RWPE1 (cell line): ENCODE data around the gene PIMREG.

ENCODE experiments used
- CTCF ChIA-PET: fragments of 350-600 bp; sonication (Branson Sonifier 250); formaldehyde crosslinking; extraction: SDS; loops from one replicate; lab custom pipeline; 2021; lab: Yijun Ruan, JAX
- POLR2A ChIA-PET: fragments of 400-600 bp; formaldehyde crosslinking; extraction: SDS; loops from one replicate; lab custom pipeline; 2020; ENCODE audit warnings: antibody characterized with exemption; ENCODE audit not compliant: low non-redundant PET; lab: Yijun Ruan, JAX
- DNase-seq: peaks from one replicate; pipeline ENCODE4 v3.0.0; 2012; ENCODE audit warnings: low spot score
- H3K27ac ChIP-seq: fragments of 450-650 bp; 2 replicates; pipeline ENCODE4 v1.5.1; 2017
- TF ChIP-seq, protein P1 (sequence below): fragments of 450-650 bp; conservative IDR thresholded peaks from 2 replicates; pipeline ENCODE4 v1.5.1; 2017; ENCODE audit warnings: low read depth, mild to moderate bottlenecking

The PIMREG gene

DNA sequence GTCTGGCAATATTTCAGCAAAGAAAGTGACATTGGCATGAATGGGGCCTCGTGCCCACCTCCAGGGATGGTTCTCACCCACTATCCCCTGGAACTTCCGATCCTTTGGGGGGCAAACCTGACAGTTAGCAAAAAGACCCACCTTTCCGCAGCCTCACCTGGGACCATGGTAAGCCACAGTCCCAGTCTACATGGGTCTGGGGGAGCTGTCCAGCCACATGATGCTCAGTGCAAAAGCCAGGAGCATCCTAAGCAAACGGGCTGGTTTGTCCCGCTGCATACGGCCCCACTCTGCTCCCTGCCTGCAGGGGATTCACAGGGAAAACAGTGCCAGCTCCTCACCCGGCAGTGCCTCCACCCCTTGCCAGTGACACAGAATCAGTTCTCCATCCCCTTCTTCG lies 28.6 kb upstream of the PIMREG start:
- TF ChIP-seq, protein P1, sequence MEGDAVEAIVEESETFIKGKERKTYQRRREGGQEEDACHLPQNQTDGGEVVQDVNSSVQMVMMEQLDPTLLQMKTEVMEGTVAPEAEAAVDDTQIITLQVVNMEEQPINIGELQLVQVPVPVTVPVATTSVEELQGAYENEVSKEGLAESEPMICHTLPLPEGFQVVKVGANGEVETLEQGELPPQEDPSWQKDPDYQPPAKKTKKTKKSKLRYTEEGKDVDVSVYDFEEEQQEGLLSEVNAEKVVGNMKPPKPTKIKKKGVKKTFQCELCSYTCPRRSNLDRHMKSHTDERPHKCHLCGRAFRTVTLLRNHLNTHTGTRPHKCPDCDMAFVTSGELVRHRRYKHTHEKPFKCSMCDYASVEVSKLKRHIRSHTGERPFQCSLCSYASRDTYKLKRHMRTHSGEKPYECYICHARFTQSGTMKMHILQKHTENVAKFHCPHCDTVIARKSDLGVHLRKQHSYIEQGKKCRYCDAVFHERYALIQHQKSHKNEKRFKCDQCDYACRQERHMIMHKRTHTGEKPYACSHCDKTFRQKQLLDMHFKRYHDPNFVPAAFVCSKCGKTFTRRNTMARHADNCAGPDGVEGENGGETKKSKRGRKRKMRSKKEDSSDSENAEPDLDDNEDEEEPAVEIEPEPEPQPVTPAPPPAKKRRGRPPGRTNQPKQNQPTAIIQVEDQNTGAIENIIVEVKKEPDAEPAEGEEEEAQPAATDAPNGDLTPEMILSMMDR, result no peak
- POLR2A ChIA-PET, result no interaction called here
- no peak overlapping the region for H3K27ac ChIP-seq
- CTCF ChIA-PET, result no interaction called here
- DNase-seq, result no peak

DNA sequence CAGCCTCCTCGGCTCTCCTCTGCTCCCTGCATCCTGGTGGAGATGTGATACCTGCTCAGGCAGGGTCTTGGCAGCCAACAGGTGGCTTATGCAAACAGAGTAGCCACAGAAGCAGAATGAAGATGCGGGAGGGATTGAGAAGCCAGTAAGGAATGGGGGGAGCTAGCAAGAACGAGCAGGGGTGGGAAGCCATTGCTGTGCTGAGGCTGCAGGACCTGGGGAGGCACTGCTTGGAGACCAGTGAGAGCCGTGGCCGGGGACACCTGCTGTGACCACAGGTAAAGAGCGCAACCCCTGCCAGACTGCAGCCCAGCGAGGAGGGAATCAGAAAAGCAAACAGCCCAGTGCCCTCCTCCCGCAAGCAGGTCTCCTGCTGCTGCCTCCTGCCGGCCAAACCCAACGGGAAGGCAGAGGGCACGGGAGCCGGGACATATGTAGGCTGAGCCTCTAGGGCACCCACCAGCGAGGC lies 24.0 kb upstream of the PIMREG start:
- DNase-seq, result no peak
- TF ChIP-seq, protein P1, result peak; percentile 19; the same call in 1 of the 2 replicates
- CTCF ChIA-PET, result interaction anchor here (0.7 kb wide), 1 partner anchor 381 kb away, joined by 3 read pairs; no protein-coding TSS in a partner anchor
- POLR2A ChIA-PET, result no interaction called here
- no peak overlapping the region for H3K27ac ChIP-seq

DNA sequence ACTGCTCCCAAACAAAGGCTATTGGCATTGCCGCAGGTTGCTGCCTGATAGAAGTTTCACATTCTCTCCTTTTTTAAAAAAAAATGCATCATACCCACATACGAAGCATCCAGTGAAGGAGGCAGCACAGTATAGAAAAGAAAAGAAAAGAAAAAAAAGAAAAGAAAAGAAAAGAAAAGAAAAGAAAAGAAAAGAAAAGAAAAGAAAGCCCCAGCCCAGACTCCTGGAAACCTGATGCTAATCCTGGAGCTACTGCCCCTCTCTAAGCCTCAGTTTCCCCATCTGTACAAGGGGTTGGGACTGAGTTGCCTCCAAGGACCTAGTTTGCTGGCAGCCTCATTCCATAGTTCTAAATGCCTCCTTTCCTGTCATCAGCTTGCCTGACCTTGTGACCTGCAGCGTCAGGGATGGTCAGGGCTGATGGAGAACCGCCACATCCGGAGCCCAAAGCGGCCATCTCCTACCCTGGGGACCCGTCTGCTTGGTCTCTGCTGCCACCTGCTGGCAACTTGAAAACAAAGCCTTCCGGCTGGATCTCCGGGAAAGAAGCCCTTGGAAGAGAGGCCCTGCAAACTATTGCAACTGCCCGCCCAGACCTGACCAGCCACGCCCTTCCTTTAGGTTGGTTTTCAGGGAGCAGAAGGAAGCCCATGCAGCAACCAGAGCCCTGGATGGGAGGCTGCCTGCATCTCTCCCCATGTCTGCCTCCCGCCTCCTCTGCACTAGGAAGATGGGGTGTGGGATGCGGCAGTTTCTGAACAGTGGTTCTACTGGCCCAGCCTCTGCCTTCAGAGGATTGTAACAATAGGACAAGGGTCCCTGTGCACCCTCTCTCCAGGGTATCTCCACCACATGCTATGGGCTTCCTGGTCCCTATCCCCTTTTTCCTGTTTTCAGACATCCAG lies 22.3 kb upstream of the PIMREG start:
- no peak overlapping the region for H3K27ac ChIP-seq
- CTCF ChIA-PET, result interaction anchor here (0.5 to 1.3 kb wide), 8 partner anchors 26 to 1391 kb away, joined by 3 to 10 read pairs (median 4); no protein-coding TSS in a partner anchor
- POLR2A ChIA-PET, result interaction anchor here (0.6 kb wide), 1 partner anchor 832 kb away, joined by 5 read pairs; no protein-coding TSS in a partner anchor
- peak; percentile 84 for DNase-seq
- TF ChIP-seq, protein P1, result peak; percentile 88

DNA sequence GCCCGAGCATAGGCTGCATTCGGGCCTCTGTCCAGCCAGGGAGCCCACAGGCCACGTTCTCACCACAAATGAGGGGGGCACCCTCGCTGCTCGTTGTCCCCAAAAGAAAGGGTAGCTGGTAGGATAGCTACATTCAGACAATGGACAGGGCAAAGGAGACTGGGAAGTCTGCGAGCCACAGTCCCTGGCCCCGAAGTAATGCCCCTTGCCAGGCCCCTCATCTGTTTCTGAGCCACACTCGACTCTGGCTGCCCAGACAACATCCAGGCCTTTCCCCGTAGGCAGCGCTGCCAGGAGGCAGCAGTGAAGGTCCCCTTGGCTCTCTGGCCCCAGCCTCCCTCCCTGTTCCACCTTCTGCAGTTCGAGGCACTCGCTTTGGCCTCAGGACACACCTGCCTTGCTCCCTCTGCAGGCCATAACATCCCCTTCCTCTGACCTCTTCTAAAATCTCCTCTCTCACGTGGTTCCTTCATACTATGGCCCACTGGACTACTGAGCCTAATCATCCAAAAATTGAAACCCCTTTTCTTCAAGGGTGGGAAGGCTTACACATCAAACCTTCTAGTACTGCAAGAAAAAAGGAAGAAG lies 21.5 kb upstream of the PIMREG start:
- POLR2A ChIA-PET, result interaction anchor here (0.6 kb wide), 1 partner anchor 833 kb away, joined by 5 read pairs; no protein-coding TSS in a partner anchor

DNA sequence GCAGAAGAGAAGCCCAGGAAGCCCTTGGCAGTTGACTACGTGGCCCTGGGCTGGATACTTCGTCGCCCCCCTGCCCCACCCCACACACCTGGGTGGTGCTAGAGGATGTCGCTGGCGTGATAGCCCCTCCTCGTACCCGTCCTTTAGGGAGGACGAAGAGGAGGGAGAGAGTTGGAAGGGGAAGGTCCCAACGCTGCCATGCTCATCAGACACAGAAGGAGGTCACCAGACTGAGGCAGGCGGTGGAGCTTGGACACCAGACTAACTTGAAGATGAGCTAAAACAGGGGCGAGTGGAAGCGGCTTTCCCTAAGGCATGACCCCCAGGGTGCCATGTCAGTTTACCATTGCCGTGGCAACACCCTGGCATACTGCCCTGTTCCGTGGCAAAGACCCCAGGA lies 20.3 kb upstream of the PIMREG start:
- ChIA-PET POLR2A (no interaction called here), CTCF (no interaction called here)

More for the DNA sequence above, 21.5 kb upstream of the PIMREG start:
- TF ChIP-seq, protein P1, result no peak
- CTCF ChIA-PET, result interaction anchor here (0.5 to 1.3 kb wide), 5 partner anchors 104 to 835 kb away, joined by 3 to 10 read pairs (median 5); no protein-coding TSS in a partner anchor
- no peak for DNase-seq
- no peak overlapping the region for H3K27ac ChIP-seq

More for the DNA sequence above, 20.3 kb upstream of the PIMREG start:
- DNase-seq, result no peak
- no peak overlapping the region for H3K27ac ChIP-seq
- TF ChIP-seq, protein P1, result no peak
